NT2/D1 (cell line): ENCODE results near the gene NEO1.

Experiments used
- DNase-seq: peaks from one replicate; pipeline ENCODE4 v3.0.0-alpha.2; 2011; ENCODE audit warnings: low read depth, low spot score
- H3K27me3 ChIP-seq: 2 replicates; pipeline ENCODE4 v1.6.0; 2011; ENCODE audit warnings: mild to moderate bottlenecking; ENCODE audit not compliant: insufficient read length, insufficient read depth
- H3K36me3 ChIP-seq: 2 replicates; pipeline ENCODE4 v1.6.1; 2011; ENCODE audit warnings: mild to moderate bottlenecking, low read length, mixed read lengths; ENCODE audit not compliant: insufficient read depth, insufficient read length
- H3K4me1 ChIP-seq: 2 replicates; pipeline ENCODE4 v1.5.1; 2011; ENCODE audit not compliant: insufficient read depth, insufficient read length
- H3K4me3 ChIP-seq: 2 replicates; pipeline ENCODE4 v1.5.1; 2011; ENCODE audit warnings: low read depth; ENCODE audit not compliant: insufficient read length
- H3K9ac ChIP-seq: 2 replicates; pipeline ENCODE4 v1.6.0; 2011; ENCODE audit warnings: low read depth; ENCODE audit not compliant: insufficient read length
- H3K9me3 ChIP-seq: 2 replicates; pipeline ENCODE4 v1.5.1; 2011; ENCODE audit warnings: mild to moderate bottlenecking, low read length; ENCODE audit not compliant: insufficient read depth
- SUZ12 ChIP-seq: IDR thresholded peaks from 2 replicates; pipeline ENCODE4 v1.6.1; 2011; ENCODE audit not compliant: insufficient read length, insufficient read depth; ENCODE audit errors: extremely low read depth
- YY1 ChIP-seq: IDR thresholded peaks from 2 replicates; pipeline ENCODE4 v1.6.1; 2011; ENCODE audit not compliant: insufficient read length, insufficient read depth
- ZNF274 ChIP-seq: IDR thresholded peaks from 2 replicates; pipeline ENCODE4 v1.6.1; 2011; ENCODE audit warnings: mild to moderate bottlenecking, low read depth, low read length

NEO1 gene

GRCh38 chr15:73331991-73332925 is 280.0 kb downstream of the NEO1 start:
- Histone ChIP-seq H3K36me3 (peaks cover 41% of the 10 kb centered on the region), H3K9me3 (no peaks in the 10 kb centered on the region), H3K27me3 (no peaks in the 10 kb centered on the region), H3K4me1 (peaks cover 17% of the 10 kb centered on the region), H3K4me3 (no peak overlapping the region), H3K9ac (no peak overlapping the region)
- no peak for DNase-seq
- no peak for TF ChIP-seq YY1
- TF ChIP-seq SUZ12 = no peak
- no peak for TF ChIP-seq ZNF274

GRCh38 chr15:73333001-73333400 is 280.7 kb downstream of the NEO1 start:
- no peaks in the 10 kb centered on the region for H3K9me3 ChIP-seq
- peaks cover 17% of the 10 kb centered on the region for H3K4me1 ChIP-seq
- H3K36me3 ChIP-seq = peaks cover 41% of the 10 kb centered on the region
- no peak overlapping the region for H3K4me3 ChIP-seq
- H3K9ac ChIP-seq = no peak overlapping the region
- no peaks in the 10 kb centered on the region for H3K27me3 ChIP-seq
- DNase-seq = no peak
- TF ChIP-seq YY1 (no peak), ZNF274 (no peak), SUZ12 (no peak)

- Histone ChIP-seq H3K4me1 (peaks cover 17% of the 10 kb centered on the region), H3K36me3 (peaks cover 40% of the 10 kb centered on the region), H3K9ac (no peak overlapping the region), H3K27me3 (no peaks in the 10 kb centered on the region), H3K4me3 (no peak overlapping the region), H3K9me3 (no peaks in the 10 kb centered on the region)
- TF ChIP-seq YY1 (no peak), ZNF274 (no peak), SUZ12 (no peak)
- no peak for DNase-seq
These were observed 281.8 kb downstream of the NEO1 start for GRCh38 chr15:73334086-73334485.

- DNase-seq = no peak
- no peak overlapping the region for H3K4me3 ChIP-seq
- H3K9ac ChIP-seq = no peak overlapping the region
- H3K36me3 ChIP-seq = peaks cover 42% of the 10 kb centered on the region
- TF ChIP-seq YY1 (no peak), ZNF274 (no peak), SUZ12 (no peak)
- H3K27me3 ChIP-seq = no peaks in the 10 kb centered on the region
- no peaks in the 10 kb centered on the region for H3K9me3 ChIP-seq
- H3K4me1 ChIP-seq = peaks cover 13% of the 10 kb centered on the region
These were observed 282.8 kb downstream of the NEO1 start for GRCh38 chr15:73335026-73335425.

GRCh38 chr15:73335471-73335870 is 283.2 kb downstream of the NEO1 start:
- DNase-seq = no peak
- Histone ChIP-seq H3K36me3 (peaks cover 47% of the 10 kb centered on the region), H3K4me3 (no peak overlapping the region), H3K9me3 (no peaks in the 10 kb centered on the region), H3K9ac (no peak overlapping the region), H3K4me1 (peaks cover 8% of the 10 kb centered on the region), H3K27me3 (no peaks in the 10 kb centered on the region)
- TF ChIP-seq SUZ12 = no peak
- no peak for TF ChIP-seq ZNF274
- TF ChIP-seq YY1 = no peak

GRCh38 chr15:73336756-73337155 is 284.5 kb downstream of the NEO1 start:
- Histone ChIP-seq H3K36me3 (peaks cover 53% of the 10 kb centered on the region), H3K4me1 (peaks cover 5% of the 10 kb centered on the region), H3K9me3 (no peaks in the 10 kb centered on the region), H3K27me3 (no peaks in the 10 kb centered on the region), H3K4me3 (no peak overlapping the region), H3K9ac (no peak overlapping the region)
- TF ChIP-seq SUZ12 (no peak), ZNF274 (no peak), YY1 (no peak)
- DNase-seq = no peak

GRCh38 chr15:73337187-73337586 is 284.9 kb downstream of the NEO1 start:
- no peaks in the 10 kb centered on the region for H3K9me3 ChIP-seq
- no peak for DNase-seq
- TF ChIP-seq ZNF274 = no peak
- no peak for TF ChIP-seq SUZ12
- TF ChIP-seq YY1 = no peak
- H3K9ac ChIP-seq = no peak overlapping the region
- no peak overlapping the region for H3K4me3 ChIP-seq
- peaks cover 53% of the 10 kb centered on the region for H3K36me3 ChIP-seq
- peaks cover 2% of the 10 kb centered on the region for H3K4me1 ChIP-seq
- no peaks in the 10 kb centered on the region for H3K27me3 ChIP-seq
